LNCAP (cell line): Measurements from ENCODE around the gene MCM5.

Experiments
- CTCF ChIP-seq: fragments of 450-650 bp; IDR thresholded peaks from 2 replicates; pipeline ENCODE4 v1.5.1; 2017; ENCODE audit warnings: mild to moderate bottlenecking

Gene MCM5

GRCh38 chr22:35375031-35375430 lies 24.9 kb upstream of the MCM5 start:
- no peak for TF ChIP-seq CTCF

DNA sequence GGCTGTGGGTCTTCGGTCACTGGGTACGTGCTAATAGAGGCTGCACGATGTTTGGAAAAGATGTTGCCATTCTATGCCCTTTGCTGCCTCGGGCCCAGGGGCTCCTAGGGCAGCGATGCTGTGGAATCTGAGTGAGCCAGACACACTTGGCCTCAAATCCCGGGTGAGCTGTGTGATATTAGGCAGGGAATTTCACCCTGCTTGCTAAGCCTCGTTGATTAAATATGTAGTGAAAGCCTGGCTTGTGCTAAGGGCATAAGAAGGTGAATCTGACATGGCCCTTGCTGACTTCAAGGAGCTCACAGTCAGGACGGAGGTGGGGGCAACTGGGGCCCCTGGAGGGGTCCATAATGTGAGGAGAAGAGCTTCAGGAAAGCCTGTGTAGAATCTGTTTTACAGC lies 24.4 kb upstream of the MCM5 start:
- no peak for TF ChIP-seq CTCF

DNA sequence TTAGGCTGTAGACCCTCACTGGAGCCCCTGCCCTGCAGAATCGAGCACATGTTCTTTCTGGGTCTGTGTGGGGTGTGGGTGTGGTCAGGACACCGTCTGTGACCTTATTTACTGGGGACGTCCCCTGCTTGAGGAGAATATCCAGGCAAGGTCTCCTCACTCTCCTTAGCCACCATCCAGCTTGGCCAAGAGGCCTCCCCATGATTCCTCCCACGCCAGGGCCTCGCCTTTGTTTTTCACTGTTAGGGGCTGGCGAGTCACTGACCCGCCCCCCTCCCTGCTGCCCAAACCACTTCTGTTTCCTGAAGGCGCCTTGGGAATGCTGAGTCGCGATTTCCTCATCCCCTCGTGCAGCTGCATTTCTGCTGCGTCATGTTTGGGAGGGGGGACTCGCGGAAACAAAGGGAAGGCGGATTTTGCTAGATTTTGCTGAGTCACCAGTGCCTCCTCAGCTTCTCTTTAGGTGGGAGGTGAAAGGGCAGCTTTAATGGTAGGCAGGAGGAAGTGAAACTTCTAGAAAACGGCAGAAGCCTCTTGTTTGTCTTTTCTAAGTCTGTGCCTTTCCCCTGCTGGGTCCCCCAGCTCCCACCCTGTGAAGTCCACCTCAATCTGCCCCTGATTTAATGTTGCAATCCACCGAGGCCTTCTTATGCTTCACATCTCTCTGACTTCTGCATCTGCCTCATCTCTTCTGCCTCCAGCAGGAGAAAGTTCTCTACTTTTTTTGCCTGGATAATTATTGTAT lies 23.0 kb upstream of the MCM5 start:
- no peak for TF ChIP-seq CTCF

GRCh38 chr22:35377735-35378134 lies 22.2 kb upstream of the MCM5 start:
- TF ChIP-seq CTCF: no peak

GRCh38 chr22:35378621-35379020 lies 21.3 kb upstream of the MCM5 start:
- no peak for TF ChIP-seq CTCF

- no peak for TF ChIP-seq CTCF
These were observed 20.6 kb upstream of the MCM5 start for GRCh38 chr22:35379146-35379993.

DNA sequence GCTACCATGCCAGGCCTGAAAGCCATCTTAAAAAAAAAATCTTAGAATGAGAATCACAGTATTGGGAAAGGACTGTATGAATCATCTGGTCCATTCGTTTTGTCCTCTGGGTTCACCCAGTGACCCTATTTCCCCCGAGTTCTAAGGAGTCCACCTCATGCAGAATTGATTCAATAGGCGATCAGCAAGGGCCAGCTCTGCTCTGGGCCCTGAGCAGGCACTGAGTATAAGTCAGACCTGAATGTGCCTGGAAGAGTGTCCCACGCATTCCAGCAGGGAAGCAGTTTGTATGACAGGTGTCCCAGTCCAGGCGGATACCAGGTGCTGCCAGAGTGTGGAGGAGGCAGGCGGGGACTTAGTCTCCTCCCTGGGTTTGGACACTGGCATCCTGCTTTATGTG lies 19.9 kb upstream of the MCM5 start:
- no peak for TF ChIP-seq CTCF
